Fibroblast of lung (primary cell): ENCODE measurements around the gene CFAP100. TPM values are rescaled to one million over a fixed set of nuclear protein-coding genes. Genes with fewer than 3 reads are reported as not detected.

Experiments
- DNase-seq, 2 donors: peaks; one replicate each; pipeline versions ENCODE4 v3.0.0 to v3.0.0-alpha.2; 2010; ENCODE audit warnings: low read depth in 2 of 2
- H2AFZ ChIP-seq: 2 replicates; pipeline ENCODE4 v1.5.1; 2012; ENCODE audit warnings: low read length, control low read depth, inconsistent platforms
- H3K27ac ChIP-seq: 2 replicates; pipeline ENCODE4 v1.5.1; 2011; ENCODE audit warnings: low read length, control low read depth; ENCODE audit not compliant: insufficient read depth
- H3K27me3 ChIP-seq: 2 replicates; pipeline ENCODE4 v1.5.1; 2011; ENCODE audit warnings: mild to moderate bottlenecking, low read length; ENCODE audit not compliant: control insufficient read depth, insufficient read depth
- H3K36me3 ChIP-seq: 2 replicates; pipeline ENCODE4 v1.5.1; 2011; ENCODE audit warnings: low read length; ENCODE audit not compliant: control insufficient read depth, insufficient read depth
- H3K4me1 ChIP-seq: 2 replicates; pipeline ENCODE4 v1.5.1; 2011; ENCODE audit warnings: low read length; ENCODE audit not compliant: control insufficient read depth, insufficient read depth; ENCODE audit errors: extremely low read depth
- H3K4me2 ChIP-seq: 2 replicates; pipeline ENCODE4 v1.5.1; 2011; ENCODE audit warnings: low read length, control low read depth; ENCODE audit not compliant: insufficient read depth; ENCODE audit errors: extremely low read depth
- H3K4me3 ChIP-seq, 4 experiments: fragments of 200-600 bp in 1 of 4; sonication (generic) in 1 of 4; replicated peaks in 1 of 4; 2 replicates each; pipeline ENCODE4 v1.5.1; 2011 to 2016; ENCODE audit warnings: low read length in 4 of 4, low read depth in 3 of 4, mild to moderate bottlenecking in 3 of 4, control low read depth in 2 of 4, inconsistent platforms in 1 of 4, mixed read lengths in 1 of 4; ENCODE audit not compliant: insufficient read depth in 1 of 4; ENCODE audit errors: control extremely low read depth in 1 of 4
- H3K79me2 ChIP-seq: 2 replicates; pipeline ENCODE4 v1.5.1; 2012; ENCODE audit warnings: mild to moderate bottlenecking, low read length, inconsistent platforms; ENCODE audit not compliant: control insufficient read depth, insufficient read depth
- H3K9ac ChIP-seq: 2 replicates; pipeline ENCODE4 v1.5.1; 2011; ENCODE audit warnings: mild to moderate bottlenecking, low read length, control low read depth; ENCODE audit not compliant: insufficient read depth
- H3K9me3 ChIP-seq: 2 replicates; pipeline ENCODE4 v1.5.1; 2012; ENCODE audit warnings: low read depth, low read length; ENCODE audit not compliant: control insufficient read depth, insufficient read depth
- H4K20me1 ChIP-seq: 2 replicates; pipeline ENCODE4 v1.5.1; 2011; ENCODE audit warnings: low read length; ENCODE audit not compliant: control insufficient read depth, insufficient read depth; ENCODE audit errors: extremely low read depth
- CTCF ChIP-seq, 2 donors: IDR thresholded peaks in 1 of 2; conservative IDR thresholded peaks in 1 of 2; 1 replicate in 1 of 2; 2 replicates in 1 of 2; pipeline ENCODE4 v1.5.1; 2011 to 2012; ENCODE audit warnings: low read length in 2 of 2, control low read depth in 1 of 2, inconsistent platforms in 1 of 2, low read depth in 1 of 2, mild to moderate bottlenecking in 1 of 2
- EZH2 ChIP-seq: IDR thresholded peaks from 2 replicates; pipeline ENCODE4 v1.5.1; 2012; ENCODE audit warnings: low read length, control low read depth, mild to moderate bottlenecking; ENCODE audit errors: missing control alignments
- polyA plus RNA-seq, 2 donors: library from polyadenylated mRNA; depleted of rRNA in 1 of 2; stranded (reverse) in 1 of 2; unstranded in 1 of 2; fragments of >200 nt; gene quantifications; 2 replicates each; pipeline ENCODE4 v1.2.1, GENCODE V29; 2011 to 2012; ENCODE audit warnings: missing spikeins in 1 of 2
- total RNA-seq: library from RNA; depleted of rRNA; stranded (reverse); fragments of >200 nt; gene quantifications from 2 replicates; pipeline ENCODE4 v1.2.1, GENCODE V29; 2014

Gene CFAP100
- total and polyA plus RNA-seq, 2 donors (not counting 1 experiment from before 2014, with no cell fraction given): not detected

- Histone ChIP-seq H4K20me1 (no peaks in the 10 kb centered on the region), H3K27ac (no peak overlapping the region), H3K27me3 (peaks cover 9% of the 10 kb centered on the region), H2AFZ (no peak overlapping the region), H3K36me3 (no peaks in the 10 kb centered on the region), H3K4me2 (no peak overlapping the region), H3K79me2 (no peaks in the 10 kb centered on the region), H3K9me3 (no peaks in the 10 kb centered on the region), H3K4me3 (no peak overlapping the region), H3K4me1 (no peaks in the 10 kb centered on the region), H3K9ac (no peak overlapping the region)
- no peak for DNase-seq
- TF ChIP-seq CTCF (conservative IDR thresholded peaks at IDR 0.05 in 1 of 2, IDR thresholded peaks at IDR 0.05 in 1 of 2; ENCODE audit: low read depth in 1 of 2, low read length in 2 of 2) (no peak), EZH2 (no peak)
Measured at GRCh38 chr3:126419151-126419703, 24.5 kb downstream of the CFAP100 start.

DNA sequence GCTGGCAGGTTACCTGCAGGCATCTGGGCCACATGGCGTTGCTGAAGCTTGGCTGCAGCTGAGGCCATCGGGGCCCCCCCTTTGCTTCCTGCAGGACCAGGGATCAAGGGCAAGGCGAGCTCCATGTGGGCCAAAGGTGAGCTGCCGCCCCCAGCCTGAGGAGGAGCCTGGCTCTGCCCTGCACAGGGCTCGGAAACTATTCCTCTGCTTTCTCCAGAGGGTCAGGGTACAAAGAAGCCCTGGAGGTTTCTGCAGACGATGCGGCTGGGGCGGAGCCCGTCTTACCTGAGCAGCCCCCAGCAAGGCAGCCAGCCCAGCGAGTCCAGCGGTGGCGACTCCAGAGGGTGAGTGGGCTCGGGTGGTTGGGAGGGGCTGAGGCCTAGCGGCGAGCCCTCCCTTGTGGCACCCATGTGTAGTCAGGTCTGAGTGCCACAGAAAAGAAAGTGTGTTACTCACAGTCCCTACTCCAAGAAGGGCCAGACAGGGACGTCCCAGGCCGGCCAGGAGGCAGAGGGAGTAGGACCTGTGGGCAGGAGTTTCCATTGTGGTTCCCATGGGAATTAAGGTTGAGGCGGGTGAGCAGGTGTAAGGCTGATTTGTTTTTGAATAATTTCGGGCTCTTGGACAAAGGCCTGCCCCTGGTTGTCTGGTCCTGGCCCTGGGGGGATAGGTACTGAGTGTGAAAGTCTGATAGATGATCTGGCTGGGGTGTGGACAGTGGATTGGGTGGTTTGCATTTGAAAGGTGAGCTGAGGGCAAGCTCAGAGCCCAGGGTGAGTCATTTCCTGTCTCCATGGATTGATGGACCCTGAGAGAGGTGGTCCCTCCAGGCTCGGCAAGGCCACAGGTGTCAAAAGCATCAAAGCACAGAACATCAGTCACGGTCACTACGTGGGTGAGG, 25.4 kb downstream of the CFAP100 start:
- no peaks in the 10 kb centered on the region for H3K36me3 ChIP-seq
- no peaks in the 10 kb centered on the region for H4K20me1 ChIP-seq
- TF ChIP-seq EZH2: no peak
- TF ChIP-seq CTCF (conservative IDR thresholded peaks at IDR 0.05 in 1 of 2, IDR thresholded peaks at IDR 0.05 in 1 of 2; ENCODE audit: low read depth in 1 of 2, low read length in 2 of 2): no peak
- no peaks in the 10 kb centered on the region for H3K4me1 ChIP-seq
- H3K9ac ChIP-seq: no peak overlapping the region
- H3K4me2 ChIP-seq: no peak overlapping the region
- no peak for DNase-seq
- H3K4me3 ChIP-seq: no peak overlapping the region
- no peak overlapping the region for H3K27ac ChIP-seq
- no peaks in the 10 kb centered on the region for H3K9me3 ChIP-seq
- H3K79me2 ChIP-seq: no peaks in the 10 kb centered on the region
- peaks cover 9% of the 10 kb centered on the region for H3K27me3 ChIP-seq
- no peak overlapping the region for H2AFZ ChIP-seq

- no peaks in the 10 kb centered on the region for H3K36me3 ChIP-seq
- no peak for DNase-seq
- TF ChIP-seq EZH2: no peak
- TF ChIP-seq CTCF (conservative IDR thresholded peaks at IDR 0.05 in 1 of 2, IDR thresholded peaks at IDR 0.05 in 1 of 2; ENCODE audit: low read depth in 1 of 2, low read length in 2 of 2): no peak
Measured at GRCh38 chr3:126421573-126422119, 26.9 kb downstream of the CFAP100 start.

More at GRCh38 chr3:126421573-126422119, 26.9 kb downstream of the CFAP100 start:
- no peak overlapping the region for H3K27ac ChIP-seq
- no peaks in the 10 kb centered on the region for H3K79me2 ChIP-seq
- H3K4me1 ChIP-seq: no peaks in the 10 kb centered on the region
- H3K4me3 ChIP-seq: no peak overlapping the region
- H4K20me1 ChIP-seq: no peaks in the 10 kb centered on the region
- H2AFZ ChIP-seq: no peak overlapping the region
- peaks cover 3% of the 10 kb centered on the region for H3K27me3 ChIP-seq
- no peak overlapping the region for H3K4me2 ChIP-seq
- no peak overlapping the region for H3K9ac ChIP-seq
- no peaks in the 10 kb centered on the region for H3K9me3 ChIP-seq
